Right cardiac atrium (tissue), 5 donors: Measurements from ENCODE around the gene CPPED1. TPM values are rescaled to one million over a fixed set of nuclear protein-coding genes. Genes with fewer than 3 reads are reported as not detected.

Experiments used
- ATAC-seq, 2 donors: fragments of 200-7000 bp; cut with Tn5 transposase; one replicate each; pipeline versions ENCODE4 v1.8.0 to v1.9.1; 2020; ENCODE audit warnings: moderate library complexity in 2 of 2, mild to moderate bottlenecking in 1 of 2
- DNase-seq, 3 donors: peaks; one replicate each; pipeline ENCODE4 v3.0.0-alpha.2; 2020
- H3K27ac ChIP-seq: one replicate; pipeline ENCODE4 v1.5.1; 2013; ENCODE audit warnings: mild to moderate bottlenecking, low read length, control low read depth, moderate library complexity
- H3K27me3 ChIP-seq: one replicate; pipeline ENCODE4 v1.6.1; 2013; ENCODE audit not compliant: control insufficient read depth, insufficient read depth
- H3K4me1 ChIP-seq: one replicate; pipeline ENCODE4 v1.6.1; 2013; ENCODE audit warnings: low read length; ENCODE audit not compliant: control insufficient read depth, insufficient read depth
- H3K4me3 ChIP-seq: one replicate; pipeline ENCODE4 v1.5.1; 2013; ENCODE audit warnings: low read length, control low read depth
- H3K9me3 ChIP-seq: one replicate; pipeline ENCODE4 v1.6.1; 2013; ENCODE audit warnings: low read length; ENCODE audit not compliant: control insufficient read depth
- WGBS: extraction: QIAGEN DNeasy Blood & Tissue Kit; methylation state at CpG from one replicate; pipeline ENCODE4 v1.1.7; 2013; 5-methylcytosine and 5-hydroxymethylcytosine counted together
- intact Hi-C, 4 donors: fragments of 100-400 bp; cut with DNase I; formaldehyde crosslinking; loops; one replicate each; pipeline versions ENCODE4 v1.11.0 to v1.14.0; 2022 to 2023
- long read RNA-seq, 4 donors: library from polyadenylated mRNA; unstranded; transcript quantifications; one replicate each; pipeline ENCODE4 v2.0.0, GENCODE V29; 2020 to 2021
- polyA plus RNA-seq: library from polyadenylated mRNA; stranded (reverse); fragments of 200-250 nt; gene quantifications from one replicate; pipeline ENCODE4 v1.2.3, GENCODE V29; 2013
- total RNA-seq, 4 donors: library from RNA; stranded (reverse); fragmentation: NEBNext Ultra II Directional; extraction: Animal tissue kit (Norgen Biotek cat#: 25700); gene quantifications; one replicate each; pipeline ENCODE4 v1.2.1, GENCODE V29; 2021
- donor health status: healthy with polysubstance abuse.
- donor health status: DM: no; HTN: yes; CAD: no.
- donor health status: DM: no; HTN: no; CAD: no.
- donor health status: DM: no; HTN: yes; CAD: no; lungs with severe emphysema.
- donor health status: DM: yes; HTN: yes; CAD: no.

Gene CPPED1, protein sequence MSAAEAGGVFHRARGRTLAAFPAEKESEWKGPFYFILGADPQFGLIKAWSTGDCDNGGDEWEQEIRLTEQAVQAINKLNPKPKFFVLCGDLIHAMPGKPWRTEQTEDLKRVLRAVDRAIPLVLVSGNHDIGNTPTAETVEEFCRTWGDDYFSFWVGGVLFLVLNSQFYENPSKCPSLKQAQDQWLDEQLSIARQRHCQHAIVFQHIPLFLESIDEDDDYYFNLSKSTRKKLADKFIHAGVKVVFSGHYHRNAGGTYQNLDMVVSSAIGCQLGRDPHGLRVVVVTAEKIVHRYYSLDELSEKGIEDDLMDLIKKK
- 10 to 100 TPM in 3 of 4 donors, 1 to 10 TPM in 1; 8.4 to 13.0 (median 12.0) TPM for total RNA-seq
- polyA plus RNA-seq, result 6.5 TPM
- long read RNA-seq, donor 1, full-length matches to known transcripts, result 39 of 45 reads
- long read RNA-seq, donor 1, partial matches to known transcripts, result 2 of 45 reads
- long read RNA-seq, donor 1, other reads (novel, unspliced or antisense), result 4 of 45 reads
- long read RNA-seq, donor 2, full-length matches to known transcripts, result 11 of 13 reads
- long read RNA-seq, donor 2, partial matches to known transcripts, result 0 of 13 reads
- long read RNA-seq, donor 2, other reads (novel, unspliced or antisense), result 2 of 13 reads
- long read RNA-seq, donor 3, full-length matches to known transcripts, result 72 of 78 reads
- long read RNA-seq, donor 3, partial matches to known transcripts, result 3 of 78 reads
- long read RNA-seq, donor 3, other reads (novel, unspliced or antisense), result 3 of 78 reads
- long read RNA-seq, donor 4, full-length matches to known transcripts, result 14 of 16 reads
- long read RNA-seq, donor 4, partial matches to known transcripts, result 0 of 16 reads
- long read RNA-seq, donor 4, other reads (novel, unspliced or antisense), result 2 of 16 reads

GRCh38 chr16:12803203-12804093, at the start of gene CPPED1:
TSS of gene CPPED1 (minus strand) at chr16:12803887. CDS start at chr16:12803776, 111 bp downstream.
- Histone ChIP-seq H3K4me3 (peak within 1 kb of the TSS; percentile 57), H3K27me3 (no peaks in the 10 kb centered on the region), H3K4me1 (no peaks in the 10 kb centered on the region), H3K9me3 (no peaks in the 10 kb centered on the region), H3K27ac (peak within 1 kb of the TSS; percentile 74)
- intact Hi-C loops, result loop anchor here in 1 of 4 donors (10.0 kb wide), 1 partner anchor 459 kb away; no protein-coding TSS in a partner anchor
- DNase-seq, result peak; percentile 97 to 99 (median 98)
- peak; percentile 97 to 98 for ATAC-seq
- WGBS, result 9% methylated on average over 56 of the region's 56 CpGs

DNA sequence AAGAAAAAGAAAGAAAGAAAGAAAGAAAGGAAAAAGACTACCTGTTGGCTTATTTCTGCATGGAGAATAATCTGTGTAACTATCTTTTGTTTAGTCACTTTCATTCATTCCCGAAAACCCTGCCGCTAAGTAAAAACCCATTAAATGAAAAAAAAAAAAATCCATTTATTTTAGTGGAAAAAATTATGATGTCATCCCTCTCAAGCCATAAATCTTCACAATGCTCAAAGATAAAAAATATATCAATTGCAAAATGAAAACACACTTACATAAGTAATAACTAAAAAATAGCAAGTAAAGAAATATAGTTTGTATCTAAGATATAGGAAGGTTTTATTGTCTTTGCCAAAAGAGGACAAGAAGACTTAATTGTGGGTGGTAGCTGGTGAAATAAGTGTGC, 46.5 kb upstream of the CPPED1 start:
- DNase-seq, result no peak
- intact Hi-C loops, result no loop called here
- 31% methylated on average over 2 of the region's 2 CpGs for WGBS
- Histone ChIP-seq H3K4me3 (no peak overlapping the region), H3K9me3 (no peaks in the 10 kb centered on the region), H3K27ac (no peak overlapping the region), H3K27me3 (no peaks in the 10 kb centered on the region), H3K4me1 (no peaks in the 10 kb centered on the region)
- no peak for ATAC-seq

DNA sequence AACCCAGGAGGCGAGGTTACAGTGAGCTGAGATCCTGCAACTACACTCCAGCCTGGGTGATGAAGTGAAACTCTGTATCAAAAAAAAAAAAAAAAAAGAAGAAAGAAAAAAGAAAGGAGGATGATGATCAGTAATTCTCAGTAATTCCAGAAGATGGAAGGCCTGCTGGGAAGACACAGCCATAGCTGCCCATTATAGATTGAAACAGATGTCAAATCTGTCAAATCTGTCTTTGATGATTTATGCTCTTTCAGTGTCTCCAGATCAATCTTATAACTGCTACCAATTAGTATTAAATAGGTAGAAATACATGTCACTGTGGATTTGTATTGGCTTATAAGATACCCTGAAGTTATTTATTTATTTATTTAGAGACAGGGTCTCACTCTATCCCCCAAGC, 42.9 kb upstream of the CPPED1 start:
- 87% methylated on average over 1 of the region's 1 CpG for WGBS
- Histone ChIP-seq H3K4me3 (no peak overlapping the region), H3K27me3 (no peaks in the 10 kb centered on the region)

GRCh38 chr16:12845282-12845681, 41.6 kb upstream of the CPPED1 start:
- Histone ChIP-seq H3K4me1 (no peaks in the 10 kb centered on the region), H3K9me3 (no peaks in the 10 kb centered on the region), H3K27ac (no peak overlapping the region), H3K4me3 (no peak overlapping the region), H3K27me3 (no peaks in the 10 kb centered on the region)
- ATAC-seq, result no peak
- intact Hi-C loops, result no loop called here
- DNase-seq, result no peak
- WGBS, result 84% methylated on average over 3 of the region's 3 CpGs

More for the DNA sequence above, 42.9 kb upstream of the CPPED1 start:
- ATAC-seq (no peak), DNase-seq (no peak)
- no peak overlapping the region for H3K27ac ChIP-seq
- no peaks in the 10 kb centered on the region for H3K4me1 ChIP-seq
- H3K9me3 ChIP-seq, result no peaks in the 10 kb centered on the region
- intact Hi-C loops, result no loop called here

DNA sequence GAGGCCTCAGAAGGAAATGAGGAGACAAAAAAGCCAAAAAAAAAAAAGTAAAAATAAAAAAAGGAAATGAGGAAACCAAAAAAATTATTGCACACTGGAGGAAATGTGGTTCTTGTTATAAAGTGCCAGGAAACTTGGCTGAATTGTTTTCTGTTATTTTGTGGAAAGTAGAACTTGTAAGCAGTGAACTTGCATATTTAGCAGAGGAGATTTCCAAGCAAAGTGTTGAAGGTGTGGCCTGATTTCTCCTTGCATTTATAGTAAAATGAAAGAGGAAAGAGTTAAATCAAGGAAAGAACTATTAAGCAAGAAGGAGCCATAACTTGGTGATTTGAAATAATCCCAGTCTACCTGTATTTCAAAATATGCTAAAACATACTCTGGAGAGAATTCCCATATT, 34.1 kb upstream of the CPPED1 start:
- no peaks in the 10 kb centered on the region for H3K9me3 ChIP-seq
- H3K4me1 ChIP-seq, result no peaks in the 10 kb centered on the region
- ATAC-seq (no peak), DNase-seq (no peak)
- H3K27me3 ChIP-seq, result no peaks in the 10 kb centered on the region
- H3K4me3 ChIP-seq, result no peak overlapping the region
- intact Hi-C loops, result no loop called here
- no peak overlapping the region for H3K27ac ChIP-seq

GRCh38 chr16:12837291-12837690, 33.6 kb upstream of the CPPED1 start:
- Histone ChIP-seq H3K4me1 (no peaks in the 10 kb centered on the region), H3K4me3 (no peak overlapping the region), H3K9me3 (no peaks in the 10 kb centered on the region), H3K27me3 (no peaks in the 10 kb centered on the region), H3K27ac (no peak overlapping the region)
- 83% methylated on average over 1 of the region's 1 CpG for WGBS
- DNase-seq (no peak), ATAC-seq (no peak)
- intact Hi-C loops, result no loop called here

- ATAC-seq, result no peak
- Histone ChIP-seq H3K9me3 (no peaks in the 10 kb centered on the region), H3K27me3 (no peaks in the 10 kb centered on the region), H3K4me3 (no peak overlapping the region), H3K27ac (no peak overlapping the region), H3K4me1 (no peaks in the 10 kb centered on the region)
- no peak for DNase-seq
- intact Hi-C loops, result no loop called here
- 50% methylated on average over 10 of the region's 10 CpGs for WGBS
Measured at GRCh38 chr16:12833926-12834325, 30.2 kb upstream of the CPPED1 start.

GRCh38 chr16:12829096-12829888, 25.6 kb upstream of the CPPED1 start:
- Histone ChIP-seq H3K27ac (no peak overlapping the region), H3K9me3 (no peaks in the 10 kb centered on the region), H3K4me1 (no peaks in the 10 kb centered on the region), H3K4me3 (no peak overlapping the region), H3K27me3 (no peaks in the 10 kb centered on the region)
- no peak for ATAC-seq
- 74% methylated on average over 11 of the region's 11 CpGs for WGBS
- DNase-seq, result no peak
- intact Hi-C loops, result loop anchor here in 1 of 4 donors (10.0 kb wide), 1 partner anchor 254 kb away; no protein-coding TSS in a partner anchor

DNA sequence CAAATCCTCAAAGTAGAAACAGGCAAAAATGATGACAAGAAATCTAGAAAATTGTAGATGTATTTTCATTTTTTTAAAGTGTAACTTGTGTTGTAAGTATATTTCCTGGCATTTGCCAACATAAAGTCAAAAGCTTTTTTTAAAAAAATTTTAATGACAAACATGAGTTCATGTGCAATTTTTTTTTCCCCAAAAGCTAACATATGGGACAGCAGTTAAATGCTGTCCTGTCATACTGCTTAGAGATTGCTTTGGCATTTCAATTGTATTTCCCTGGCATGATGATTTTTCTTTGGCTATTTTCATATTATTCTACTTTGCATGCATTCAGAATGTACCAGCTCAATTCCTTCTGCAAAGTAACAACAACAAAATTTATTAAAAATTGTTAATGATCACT, 24.5 kb upstream of the CPPED1 start:
- intact Hi-C loops, result loop anchor here in 1 of 4 donors (10.0 kb wide), 1 partner anchor 253 kb away; no protein-coding TSS in a partner anchor
- no peak for DNase-seq
- no peak for ATAC-seq
- H3K9me3 ChIP-seq, result no peaks in the 10 kb centered on the region
- no peak overlapping the region for H3K4me3 ChIP-seq
- no peak overlapping the region for H3K27ac ChIP-seq
- H3K4me1 ChIP-seq, result no peaks in the 10 kb centered on the region
- no peaks in the 10 kb centered on the region for H3K27me3 ChIP-seq

DNA sequence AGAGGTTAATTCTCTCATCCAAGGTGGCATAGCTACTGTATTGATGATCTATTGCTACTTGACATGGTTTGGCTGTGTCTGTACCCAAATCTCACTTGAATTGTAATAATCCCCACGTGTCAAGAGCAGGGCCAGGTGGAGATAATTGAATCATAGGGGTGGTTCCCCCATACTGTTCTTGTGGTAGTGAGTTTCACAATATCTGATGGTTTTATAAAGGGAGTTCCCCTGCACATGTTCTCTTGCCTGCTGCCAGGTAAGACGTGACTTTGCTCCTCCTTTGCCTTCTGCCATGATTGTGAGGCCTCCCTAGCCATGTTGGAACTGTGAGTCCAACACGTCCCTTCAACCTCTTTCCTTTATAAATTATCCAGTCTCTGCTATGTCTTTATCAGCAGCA, 22.9 kb upstream of the CPPED1 start:
- DNase-seq (no peak), ATAC-seq (no peak)
- intact Hi-C loops, result loop anchor here in 1 of 4 donors (10.0 kb wide), 1 partner anchor 252 kb away; no protein-coding TSS in a partner anchor
- no peaks in the 10 kb centered on the region for H3K4me1 ChIP-seq
- no peak overlapping the region for H3K4me3 ChIP-seq
- H3K9me3 ChIP-seq, result no peaks in the 10 kb centered on the region
- 66% methylated on average over 3 of the region's 3 CpGs for WGBS
- H3K27ac ChIP-seq, result no peak overlapping the region
- no peaks in the 10 kb centered on the region for H3K27me3 ChIP-seq
